Lower leg skin (tissue), 3 donors: ENCODE results near the gene ICOSLG.
"Not testable (repeated sequence)": the region's sequence is repeated elsewhere in the genome, so short reads cannot be mapped to it uniquely, and the experiment has no call there.

Experiments used
- CTCF ChIP-seq, 3 donors: fragments of 450-650 bp; IDR thresholded peaks; one replicate each; pipeline ENCODE4 v1.5.1; 2016; ENCODE audit warnings: antibody characterized with exemption in 3 of 3, mild to moderate bottlenecking in 3 of 3, moderate library complexity in 2 of 3
- POLR2A ChIP-seq, 2 donors: fragments of 450-650 bp; IDR thresholded peaks; one replicate each; pipeline ENCODE4 v1.6.1; 2016 to 2017; ENCODE audit warnings: antibody characterized with exemption in 2 of 2, mild to moderate bottlenecking in 1 of 2, moderate library complexity in 1 of 2

GRCh38 chr21:44218461-44218860 lies 22.3 kb downstream of the ICOSLG start:
- not testable (repeated sequence) for TF ChIP-seq CTCF, POLR2A (IDR thresholded peaks at IDR 0.05)
